Medulla oblongata (tissue), 1 donor: ENCODE measurements around the gene FAM193A.
"Not testable (repeated sequence)": the region's sequence is repeated elsewhere in the genome, so short reads cannot be mapped to it uniquely, and the experiment has no call there.

Experiments
- DNase-seq: peaks from one replicate; pipeline ENCODE4 v3.0.0-alpha.2; 2015; ENCODE audit errors: extremely low spot score

FAM193A gene

GRCh38 chr4:2650276-2650675, 113.8 kb downstream of the FAM193A start:
- DNase-seq, result no peak

DNA sequence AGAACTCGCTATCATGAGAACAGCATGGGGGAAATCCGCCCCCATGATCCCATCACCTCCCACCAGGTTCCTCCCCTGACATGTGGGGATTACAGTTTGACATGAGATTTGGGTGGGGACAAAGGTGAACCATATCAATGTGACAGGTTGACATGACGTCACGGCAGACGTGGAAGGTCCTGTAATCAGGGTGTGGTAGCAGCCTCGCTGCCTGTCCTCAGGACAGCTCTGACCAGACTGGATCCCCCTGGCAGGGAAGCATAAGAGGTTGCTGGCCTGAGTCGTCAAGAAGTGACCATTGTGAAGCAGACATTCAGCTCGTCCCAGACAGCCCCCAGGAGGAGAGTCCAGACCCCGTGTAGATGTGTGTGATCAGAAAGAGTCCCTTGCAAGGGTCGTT, 115.1 kb downstream of the FAM193A start:
- DNase-seq, result no peak

DNA sequence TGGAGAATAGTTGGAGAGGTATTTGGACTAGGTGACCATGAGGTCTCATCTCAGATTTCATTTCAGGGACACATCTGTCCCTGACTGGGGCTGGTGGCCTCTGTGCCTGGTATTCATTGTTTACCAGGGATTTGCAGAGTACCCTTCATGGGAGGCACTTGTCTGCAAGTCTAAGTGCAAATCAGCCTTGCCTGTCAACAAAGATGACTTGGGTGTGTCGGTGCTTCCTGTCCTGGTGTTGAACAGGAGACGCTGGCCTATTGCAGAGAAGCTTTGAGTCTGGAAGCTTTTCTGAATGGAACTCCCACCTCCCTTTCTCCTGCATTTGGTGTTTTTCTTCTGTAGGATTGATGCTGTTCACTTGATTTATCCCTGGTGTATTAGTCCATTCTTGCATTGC, 115.6 kb downstream of the FAM193A start:
- no peak for DNase-seq

DNA sequence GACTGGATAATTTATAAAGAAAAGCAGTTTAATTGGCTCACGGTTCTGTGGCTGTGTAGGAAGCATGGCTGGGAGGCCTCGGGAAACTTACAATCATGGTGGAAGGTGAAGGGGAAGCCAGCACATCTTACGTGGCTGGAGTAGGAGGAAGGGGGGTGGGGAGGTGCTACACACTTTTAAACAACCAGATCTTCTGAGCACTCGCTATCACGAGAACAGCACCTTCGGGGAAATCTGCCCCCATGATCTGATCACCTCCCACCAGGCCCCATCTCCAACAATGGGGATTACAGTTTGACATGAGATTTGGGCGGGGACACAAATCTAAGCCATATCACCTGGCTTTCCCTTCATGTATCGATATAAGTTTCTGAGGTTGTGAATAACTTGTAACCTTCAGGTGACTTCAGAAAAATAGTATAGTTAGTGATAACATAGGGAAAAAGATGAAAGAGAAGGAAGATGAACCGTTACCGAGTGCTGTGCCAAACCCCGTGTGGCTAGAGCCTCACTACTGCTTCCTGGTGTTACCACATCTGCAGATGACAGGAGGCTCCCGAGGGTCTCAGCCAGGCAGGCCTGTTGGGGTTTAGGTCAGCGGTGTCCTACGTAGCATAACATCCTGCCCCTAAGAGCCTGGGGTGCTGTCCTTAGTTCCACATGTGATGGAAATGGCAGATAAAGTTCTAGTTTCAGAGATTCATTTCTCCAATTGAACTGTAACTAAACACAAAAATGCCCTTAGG, 116.1 kb downstream of the FAM193A start:
- no peak for DNase-seq

DNA sequence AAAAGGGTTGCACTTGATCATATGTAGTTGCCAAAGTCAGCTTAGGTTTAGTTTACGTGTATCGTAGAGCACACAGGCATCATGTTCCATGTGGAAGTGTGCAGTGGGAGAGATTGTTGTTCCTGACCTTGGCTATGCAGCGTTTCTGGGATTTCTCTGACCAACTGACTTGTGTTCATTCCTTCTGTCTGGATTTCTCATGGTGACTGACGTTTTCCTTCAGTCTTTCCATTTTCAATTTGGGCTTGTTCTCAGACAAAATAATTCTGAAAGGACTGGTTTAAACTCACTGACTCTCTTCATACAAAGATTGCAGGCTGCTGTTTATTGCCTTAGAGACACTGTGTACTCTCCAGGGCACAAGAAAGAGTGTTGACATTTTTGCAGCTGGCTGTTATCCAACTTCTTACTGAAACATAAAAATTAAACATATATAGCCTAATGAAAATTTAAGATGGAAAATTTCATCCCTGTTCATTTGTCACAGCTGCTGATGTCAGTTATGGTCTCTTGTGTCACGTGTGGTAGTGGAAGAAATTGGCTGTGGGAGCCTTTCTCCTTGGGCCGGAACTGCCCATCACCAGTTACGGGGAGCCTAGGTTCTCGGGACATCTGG, 124.3 kb downstream of the FAM193A start:
- DNase-seq, result peak; percentile 9

GRCh38 chr4:2662598-2662997, 126.2 kb downstream of the FAM193A start:
- no peak for DNase-seq

DNA sequence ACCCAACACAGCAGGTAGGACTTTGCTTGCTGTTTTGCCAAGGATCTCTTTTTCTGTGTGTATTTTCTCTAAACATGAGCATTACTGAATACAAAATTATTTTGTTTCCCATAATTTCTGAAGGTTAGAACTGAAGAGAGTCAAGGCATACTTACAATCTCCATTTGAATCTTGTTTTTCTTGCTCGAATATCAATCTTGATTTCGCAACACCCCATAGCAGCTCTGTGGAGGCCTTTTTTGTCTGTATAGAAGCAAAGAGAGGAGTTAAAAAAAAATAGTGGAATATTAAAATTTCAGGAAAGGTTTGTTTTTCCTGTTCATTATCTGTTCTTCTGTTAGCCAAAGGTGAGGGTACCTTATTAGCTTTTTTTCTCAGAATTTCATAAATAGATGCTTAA, 126.8 kb downstream of the FAM193A start:
- no peak for DNase-seq

DNA sequence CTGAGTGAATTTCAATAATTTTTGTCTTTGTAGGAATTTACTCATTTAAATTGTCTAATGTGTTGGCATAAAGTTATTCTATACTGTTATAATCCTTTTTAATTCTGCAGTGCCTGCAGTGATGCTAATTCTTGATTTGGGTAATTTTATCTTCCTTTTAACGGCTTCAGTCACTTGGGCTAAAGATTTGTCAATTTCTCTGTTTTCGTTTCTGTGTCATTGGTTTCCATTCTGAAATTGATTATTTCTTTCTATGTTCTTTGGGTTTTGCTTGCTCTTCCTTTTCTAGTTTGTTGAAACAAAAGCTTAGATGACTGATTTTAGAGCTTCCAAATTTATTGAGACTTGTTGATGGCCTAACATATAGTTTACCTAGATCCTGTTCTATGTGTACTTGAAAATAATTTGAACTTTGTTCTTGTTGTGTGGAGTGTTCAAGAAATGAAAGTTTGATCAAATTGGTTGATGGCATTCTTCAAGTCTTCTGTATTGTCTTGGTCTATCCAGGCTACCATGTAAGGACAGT, 130.3 kb downstream of the FAM193A start:
- no peak for DNase-seq

- DNase-seq, result no peak
Measured at GRCh38 chr4:2667428-2667827, 131.0 kb downstream of the FAM193A start.

DNA sequence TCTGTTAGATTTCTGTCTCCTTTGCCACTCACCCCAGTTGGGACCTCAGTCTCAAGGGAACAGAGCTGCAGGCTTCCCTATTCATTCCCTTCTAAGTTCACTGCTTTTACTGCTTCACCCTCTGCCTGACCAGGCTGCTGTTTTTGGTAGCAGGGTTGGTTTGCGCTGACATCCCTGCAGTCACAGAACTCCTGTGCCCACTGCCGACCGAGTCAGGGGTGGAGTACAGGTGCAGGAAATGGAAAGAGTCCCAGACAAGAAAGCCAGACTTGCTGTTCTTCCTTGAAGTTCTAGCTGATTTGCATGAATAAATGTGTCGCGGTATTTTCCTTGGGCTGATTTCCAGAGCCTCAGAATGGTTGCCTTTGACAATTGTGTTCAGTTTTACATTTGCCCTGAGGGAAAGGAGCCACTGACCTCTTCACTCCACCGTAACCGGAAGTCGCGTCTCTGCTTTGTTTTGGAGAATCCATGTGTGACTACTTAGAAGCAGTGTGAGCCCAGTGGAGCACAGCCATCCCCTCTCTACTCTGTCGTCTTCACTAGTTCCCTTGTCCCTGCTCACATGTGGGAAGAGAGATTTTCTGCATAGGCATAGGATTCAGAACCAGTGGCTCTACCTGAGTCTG, 134.9 kb downstream of the FAM193A start:
- DNase-seq, result peak; percentile 18

DNA sequence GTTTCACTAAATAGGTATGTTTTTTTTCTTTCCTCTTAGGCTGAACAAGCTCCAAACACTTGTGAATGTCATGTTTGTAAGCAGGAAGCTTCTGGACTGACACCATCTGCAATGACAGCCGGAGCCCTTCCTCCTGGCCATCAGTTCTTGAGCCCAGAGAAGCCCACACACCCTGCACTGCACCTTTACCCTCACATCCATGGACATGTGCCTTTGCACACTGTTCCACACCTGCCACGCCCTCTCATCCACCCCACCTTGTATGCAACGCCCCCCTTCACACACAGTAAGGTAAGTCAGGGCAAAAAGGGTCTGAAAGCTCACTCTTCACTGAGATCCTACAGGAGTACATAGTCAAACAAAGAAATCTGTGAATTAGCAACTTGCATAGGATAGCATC, 135.6 kb downstream of the FAM193A start:
- no peak for DNase-seq

DNA sequence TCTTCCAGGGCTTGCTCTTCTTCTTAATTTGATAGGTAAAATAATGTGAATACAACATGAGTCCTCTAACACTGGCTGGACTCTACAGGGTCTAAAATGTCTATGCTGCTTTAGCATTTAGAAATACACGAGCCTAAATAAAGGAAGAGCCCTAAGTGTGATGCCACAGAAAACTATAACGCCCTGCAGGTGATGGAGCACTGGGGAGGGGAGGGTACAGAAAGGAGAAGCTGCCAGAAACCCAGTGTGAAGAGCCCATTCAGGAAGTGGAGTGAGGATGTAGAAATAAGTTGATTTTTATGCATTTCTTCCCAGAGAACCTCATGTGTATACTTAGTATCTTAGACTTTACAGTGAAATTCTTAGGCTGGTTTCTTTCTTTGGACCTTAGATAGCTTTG, 136.3 kb downstream of the FAM193A start:
- DNase-seq, result no peak

GRCh38 chr4:2673157-2673556, 136.7 kb downstream of the FAM193A start:
- no peak for DNase-seq

DNA sequence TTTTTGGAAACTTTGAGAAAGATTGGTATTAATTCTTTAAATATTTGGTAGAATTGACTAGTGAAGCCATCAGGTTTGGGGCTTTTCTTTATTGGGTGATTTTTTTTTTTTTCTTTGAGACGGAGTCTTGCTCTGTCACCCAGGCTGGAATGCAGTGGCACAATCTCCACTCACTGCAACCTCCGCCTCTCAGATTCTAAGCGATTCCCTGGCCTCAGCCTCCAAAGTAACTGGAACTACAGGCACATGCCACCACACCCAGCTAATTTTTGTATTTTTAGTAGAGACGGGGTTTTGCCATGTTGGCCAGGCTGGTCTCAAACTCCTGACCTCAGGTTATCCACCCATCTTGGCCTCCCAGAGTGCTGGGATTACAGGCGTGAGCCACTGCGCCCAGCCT, 143.3 kb downstream of the FAM193A start:
- not testable (repeated sequence) for DNase-seq

GRCh38 chr4:2684486-2684885, 148.0 kb downstream of the FAM193A start:
- no peak for DNase-seq

DNA sequence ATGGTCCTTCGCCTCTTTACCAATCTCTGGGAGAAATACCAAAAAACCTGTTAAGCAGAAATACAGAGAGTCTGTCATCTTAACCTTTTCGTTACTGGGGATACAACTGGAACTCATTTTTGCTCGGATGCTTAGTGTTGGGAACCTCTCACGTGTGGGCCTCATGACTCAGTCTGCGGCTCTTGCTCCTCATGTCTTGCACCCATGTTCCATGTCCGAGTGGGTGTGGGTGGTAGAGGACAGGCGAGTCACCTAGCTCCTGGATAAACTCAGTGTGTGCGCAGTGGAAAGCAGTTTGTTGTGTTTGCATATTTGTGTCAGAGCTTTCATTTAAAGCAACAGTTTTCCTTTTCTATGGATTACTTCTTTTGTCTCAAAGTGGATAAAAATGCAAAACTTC, 149.1 kb downstream of the FAM193A start:
- DNase-seq, result no peak

DNA sequence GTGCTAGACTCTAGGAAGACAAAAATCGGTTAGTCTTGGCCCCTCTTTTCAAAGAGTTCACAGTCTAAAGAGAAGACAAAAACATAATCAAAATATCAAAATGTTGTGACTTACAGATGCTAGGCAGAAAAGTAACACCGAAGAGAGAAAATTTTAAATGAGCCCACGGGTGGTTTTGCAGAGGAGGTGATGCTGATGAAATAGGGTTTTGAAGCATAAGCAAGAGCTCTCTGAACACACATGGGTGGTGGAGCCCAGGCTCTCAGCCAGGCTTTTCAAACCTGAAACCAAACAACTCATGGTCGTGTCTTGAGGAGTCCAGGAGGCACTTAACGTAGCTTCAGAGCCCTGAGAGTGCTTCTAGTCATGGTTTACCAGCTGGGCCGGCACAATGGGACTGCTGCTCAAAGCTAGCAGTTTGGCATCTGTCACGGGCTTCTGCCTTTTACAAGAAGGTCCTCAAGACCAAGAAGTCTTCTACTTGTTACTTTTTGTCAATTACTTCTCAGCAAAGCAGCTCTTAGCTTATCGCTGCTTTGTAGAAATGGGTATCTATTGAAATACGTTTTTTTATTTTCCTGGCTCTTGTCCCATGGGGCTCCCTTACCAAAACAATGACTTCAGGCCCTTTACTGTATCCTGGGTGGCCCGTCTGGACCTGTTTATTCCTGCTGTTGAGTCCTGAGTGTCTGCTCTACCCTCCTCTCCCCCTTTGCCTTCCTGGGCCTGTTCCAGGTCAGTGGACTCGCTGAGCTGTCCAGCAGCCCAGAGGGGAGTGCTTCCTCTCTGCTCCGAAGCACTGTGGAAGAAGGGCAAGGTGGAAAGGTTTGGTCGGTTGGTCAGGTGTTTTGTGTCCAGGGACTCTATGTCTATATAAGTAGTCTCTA, 150.2 kb downstream of the FAM193A start:
- no peak for DNase-seq

DNA sequence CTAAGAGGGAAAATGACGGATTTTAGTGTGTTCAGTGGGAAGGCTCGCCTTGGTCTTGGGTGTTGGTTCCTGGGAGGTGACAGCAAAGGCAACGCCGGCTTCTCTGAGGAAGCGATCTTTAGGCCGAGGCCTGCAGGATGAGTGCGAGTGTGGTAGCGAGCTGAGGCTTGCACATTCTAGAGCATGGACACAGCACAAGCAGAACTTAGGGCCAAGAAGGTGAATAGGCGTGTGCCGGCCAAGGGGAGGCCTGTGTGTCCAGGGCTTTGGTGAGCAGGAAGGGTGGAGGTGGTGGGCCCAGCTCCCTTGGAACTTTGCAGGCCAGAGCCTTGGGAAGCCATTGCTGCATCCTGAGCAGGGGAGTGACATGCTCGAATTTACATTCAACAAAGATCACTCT, 151.8 kb downstream of the FAM193A start:
- DNase-seq, result no peak

DNA sequence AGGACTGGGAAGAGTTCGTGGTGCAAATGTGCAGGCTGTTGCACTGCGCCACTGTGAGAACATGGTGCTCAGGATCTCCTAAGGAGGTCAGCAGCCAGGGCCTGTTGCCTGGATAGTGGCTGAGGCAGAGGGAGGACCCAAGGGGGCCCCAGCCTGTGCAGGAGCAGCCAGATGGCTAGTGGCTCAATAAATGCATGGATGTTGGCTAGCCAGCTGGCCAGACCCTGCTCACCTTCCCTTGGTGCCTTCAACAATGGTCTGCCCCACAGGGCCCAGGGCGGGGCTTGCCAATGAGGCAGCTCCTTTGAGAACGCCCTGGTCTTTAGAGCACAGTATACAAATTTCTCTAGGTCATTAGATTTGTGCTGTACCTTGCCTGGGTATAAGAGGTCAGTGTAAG, 152.2 kb downstream of the FAM193A start:
- DNase-seq, result no peak

DNA sequence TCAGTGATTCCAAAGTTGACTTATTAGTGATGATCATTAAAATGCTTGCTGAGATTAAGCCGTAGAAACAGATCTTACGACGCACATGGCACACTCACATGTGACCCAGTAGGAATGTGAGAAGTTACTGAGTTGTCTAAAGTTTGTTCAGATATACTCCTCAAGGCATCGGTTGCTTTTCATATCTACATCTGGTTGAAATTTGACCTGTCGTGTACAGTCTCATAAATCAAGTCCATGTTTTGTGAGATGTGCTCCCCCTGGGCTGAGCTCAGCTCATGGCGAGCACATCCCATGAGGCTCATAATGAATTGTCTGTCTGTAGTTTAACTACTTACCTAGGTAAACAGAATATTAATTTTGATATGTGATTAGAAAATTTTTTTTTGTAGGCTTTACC, 152.7 kb downstream of the FAM193A start:
- no peak for DNase-seq

DNA sequence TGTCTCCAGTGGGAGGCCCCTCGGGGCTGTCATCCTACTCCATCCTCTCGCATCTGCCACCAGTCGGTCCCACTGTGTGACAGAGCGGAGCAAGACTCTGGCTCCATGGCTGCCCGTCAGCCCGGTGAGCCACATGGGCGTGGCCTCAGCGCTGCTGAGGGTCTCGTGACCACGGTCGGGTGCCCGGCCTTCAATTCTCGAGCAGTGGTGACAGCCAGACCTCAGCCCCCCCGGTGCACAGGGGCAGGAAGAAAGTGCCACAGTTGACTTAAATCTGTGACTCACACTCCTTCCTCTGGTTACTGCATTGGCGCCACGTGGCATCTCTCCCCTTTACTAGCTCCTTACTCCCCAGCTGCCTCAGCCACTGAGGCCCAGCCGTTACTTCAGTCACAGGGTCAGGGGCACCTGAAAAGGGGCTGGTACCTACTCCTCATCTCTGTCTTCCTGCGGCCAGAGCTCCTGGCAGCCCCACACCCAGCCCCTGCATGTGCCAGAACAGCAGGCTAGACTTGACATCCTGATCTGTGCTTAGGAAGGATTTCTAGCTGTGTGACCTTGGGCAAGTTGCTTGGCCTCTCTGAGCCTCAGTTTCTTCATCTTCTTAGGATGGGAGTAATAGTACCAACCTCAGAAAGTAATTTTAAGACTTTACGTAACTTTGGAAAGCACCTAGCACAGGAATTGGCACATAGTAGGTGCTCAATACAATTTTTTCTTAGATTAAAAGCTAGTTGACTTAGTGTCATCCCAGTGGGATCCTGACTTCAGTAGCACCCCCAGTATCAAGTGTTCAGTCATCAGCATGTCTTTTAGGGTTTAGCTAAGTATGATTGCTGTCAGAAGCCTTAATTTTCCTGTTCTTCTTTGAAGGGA, 153.6 kb downstream of the FAM193A start:
- no peak for DNase-seq
